Type B pancreatic cell (in vitro differentiated cells): ENCODE measurements around the gene TFDP1. TPM values are rescaled to one million over a fixed set of nuclear protein-coding genes. Genes with fewer than 3 reads are reported as not detected.
"Not testable (repeated sequence)": the region's sequence is repeated elsewhere in the genome, so short reads cannot be mapped to it uniquely, and the experiment has no call there.

Experiments used
- DNase-seq: peaks from one replicate; pipeline ENCODE4 v3.0.0; 2021; ENCODE audit warnings: mixed read lengths; ENCODE audit not compliant: unreplicated experiment; ENCODE audit errors: extremely low spot score
- H3K27ac Mint-ChIP-seq: 2 replicates; pipeline ENCODE4 v1.8.0; 2021; ENCODE audit warnings: mild to moderate bottlenecking, mixed read lengths
- H3K27me3 Mint-ChIP-seq: 2 replicates; pipeline ENCODE4 v1.8.0; 2021; ENCODE audit warnings: mixed read lengths
- H3K36me3 Mint-ChIP-seq: 2 replicates; pipeline ENCODE4 v1.8.0; 2021; ENCODE audit warnings: mixed read lengths
- H3K4me1 Mint-ChIP-seq: one replicate; pipeline ENCODE4 v1.8.0; 2021; ENCODE audit warnings: mixed read lengths; ENCODE audit not compliant: unreplicated experiment
- H3K4me3 Mint-ChIP-seq: 2 replicates; pipeline ENCODE4 v1.8.0; 2021; ENCODE audit warnings: mild to moderate bottlenecking, mixed read lengths
- H3K9me3 Mint-ChIP-seq: 2 replicates; pipeline ENCODE4 v1.8.0; 2021; ENCODE audit warnings: mixed read lengths
- total RNA-seq: library from RNA; stranded (reverse); gene quantifications from 2 replicates; pipeline ENCODE4 v1.2.1, GENCODE V29; 2021; ENCODE audit warnings: low replicate concordance
- TF ChIP-seq, protein P1 (sequence below): fragments of 200-600 bp; sonication (generic); conservative IDR thresholded peaks from 2 replicates; pipeline ENCODE4 v1.5.0; 2021; ENCODE audit warnings: antibody characterized with exemption, mild to moderate bottlenecking

Gene TFDP1
- total RNA-seq, 1 donor from 2014 or later: 78.8 TPM

DNA sequence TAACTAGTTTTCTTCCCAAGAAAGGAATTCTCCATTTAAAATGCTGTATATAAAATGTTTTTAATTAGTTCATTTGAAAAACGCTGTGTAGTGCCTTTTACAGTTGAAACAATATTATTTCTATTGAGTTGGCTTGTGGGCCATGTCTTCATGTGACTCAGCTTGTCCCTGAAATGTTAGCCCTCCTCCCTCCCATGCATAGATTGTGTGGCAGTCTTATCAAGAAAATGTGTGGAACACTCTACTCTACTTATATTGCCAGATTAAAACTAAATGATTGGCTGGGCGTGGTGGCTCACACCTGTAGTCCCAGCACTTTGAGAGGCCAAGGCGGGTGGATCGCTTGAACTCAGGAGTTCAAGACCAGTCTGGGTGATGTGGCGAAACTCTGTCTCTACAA, 33.4 kb downstream of the TFDP1 start:
- peaks cover 9% of the 10 kb centered on the region for H3K4me1 Mint-ChIP-seq
- no peaks in the 10 kb centered on the region for H3K27me3 Mint-ChIP-seq
- no peak overlapping the region for H3K27ac Mint-ChIP-seq
- TF ChIP-seq, protein P1, sequence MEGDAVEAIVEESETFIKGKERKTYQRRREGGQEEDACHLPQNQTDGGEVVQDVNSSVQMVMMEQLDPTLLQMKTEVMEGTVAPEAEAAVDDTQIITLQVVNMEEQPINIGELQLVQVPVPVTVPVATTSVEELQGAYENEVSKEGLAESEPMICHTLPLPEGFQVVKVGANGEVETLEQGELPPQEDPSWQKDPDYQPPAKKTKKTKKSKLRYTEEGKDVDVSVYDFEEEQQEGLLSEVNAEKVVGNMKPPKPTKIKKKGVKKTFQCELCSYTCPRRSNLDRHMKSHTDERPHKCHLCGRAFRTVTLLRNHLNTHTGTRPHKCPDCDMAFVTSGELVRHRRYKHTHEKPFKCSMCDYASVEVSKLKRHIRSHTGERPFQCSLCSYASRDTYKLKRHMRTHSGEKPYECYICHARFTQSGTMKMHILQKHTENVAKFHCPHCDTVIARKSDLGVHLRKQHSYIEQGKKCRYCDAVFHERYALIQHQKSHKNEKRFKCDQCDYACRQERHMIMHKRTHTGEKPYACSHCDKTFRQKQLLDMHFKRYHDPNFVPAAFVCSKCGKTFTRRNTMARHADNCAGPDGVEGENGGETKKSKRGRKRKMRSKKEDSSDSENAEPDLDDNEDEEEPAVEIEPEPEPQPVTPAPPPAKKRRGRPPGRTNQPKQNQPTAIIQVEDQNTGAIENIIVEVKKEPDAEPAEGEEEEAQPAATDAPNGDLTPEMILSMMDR: no peak
- H3K4me3 Mint-ChIP-seq: no peak overlapping the region
- peaks cover 13% of the 10 kb centered on the region for H3K36me3 Mint-ChIP-seq
- H3K9me3 Mint-ChIP-seq: no peaks in the 10 kb centered on the region
- no peak for DNase-seq

DNA sequence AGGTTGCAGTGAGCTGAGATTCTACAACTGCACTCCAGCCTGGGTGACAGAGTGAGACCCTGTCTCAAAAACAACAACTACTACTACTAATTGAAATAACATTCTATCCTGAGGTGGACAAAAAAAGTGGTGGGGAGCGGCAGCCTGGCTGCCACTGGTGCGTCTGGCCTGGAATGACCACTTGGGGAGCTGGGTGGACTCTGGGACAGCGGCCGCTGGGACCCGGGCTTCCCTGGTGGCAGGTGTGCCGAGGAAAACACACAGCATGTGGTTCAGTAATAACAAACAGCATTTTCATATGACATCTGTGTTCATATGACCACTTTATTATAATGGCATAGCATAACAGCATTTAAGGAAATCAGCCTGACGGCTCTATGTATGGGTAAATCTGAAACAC, 33.9 kb downstream of the TFDP1 start:
- no peak overlapping the region for H3K27ac Mint-ChIP-seq
- H3K4me1 Mint-ChIP-seq: peaks cover 9% of the 10 kb centered on the region

DNA sequence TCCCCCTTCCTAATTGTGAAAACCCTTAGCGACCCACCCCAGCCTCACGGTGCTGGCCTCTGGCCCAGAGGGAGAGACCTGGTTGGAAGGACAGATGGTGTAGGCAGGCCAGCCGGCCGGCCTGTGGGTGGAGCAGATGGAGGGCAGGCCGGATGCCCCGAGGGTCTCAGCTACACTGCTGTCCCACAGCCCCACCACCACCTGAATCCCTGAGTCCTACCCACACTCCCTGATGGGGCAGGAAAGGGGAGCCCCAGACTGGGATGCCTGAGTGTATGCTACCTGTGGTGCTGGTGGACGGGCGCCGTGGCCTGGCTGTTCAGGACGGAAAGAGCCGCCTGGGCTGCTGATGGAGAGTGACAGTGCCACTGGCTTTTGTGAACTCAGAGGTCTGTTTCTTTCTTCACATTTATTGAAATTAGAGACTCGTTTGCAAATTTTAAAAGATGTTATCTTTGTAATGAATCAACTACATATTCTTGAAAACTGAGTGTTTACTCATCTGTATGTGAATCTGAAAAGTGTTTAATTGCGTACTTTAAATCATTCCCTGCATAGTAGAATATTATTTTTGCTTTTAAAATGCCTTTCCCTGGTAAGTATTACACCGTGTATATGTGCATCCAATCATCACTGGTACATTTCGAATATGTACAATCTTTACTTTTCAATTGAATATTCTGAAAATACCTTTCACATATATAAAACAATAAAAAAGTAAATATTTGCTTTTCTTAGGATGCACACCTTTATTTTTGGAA, 35.7 kb downstream of the TFDP1 start:
- no peaks in the 10 kb centered on the region for H3K27me3 Mint-ChIP-seq
- peaks cover 16% of the 10 kb centered on the region for H3K36me3 Mint-ChIP-seq
- no peak overlapping the region for H3K27ac Mint-ChIP-seq
- no peaks in the 10 kb centered on the region for H3K9me3 Mint-ChIP-seq
- no peak overlapping the region for H3K4me3 Mint-ChIP-seq
- TF ChIP-seq, protein P1: no peak
- no peak for DNase-seq
- peaks cover 9% of the 10 kb centered on the region for H3K4me1 Mint-ChIP-seq

More for the DNA sequence above, 33.9 kb downstream of the TFDP1 start:
- Mint-ChIP-seq H3K9me3 (no peaks in the 10 kb centered on the region), H3K36me3 (peaks cover 16% of the 10 kb centered on the region), H3K27me3 (no peaks in the 10 kb centered on the region), H3K4me3 (no peak overlapping the region)
- TF ChIP-seq, protein P1: no peak
- DNase-seq: no peak

DNA sequence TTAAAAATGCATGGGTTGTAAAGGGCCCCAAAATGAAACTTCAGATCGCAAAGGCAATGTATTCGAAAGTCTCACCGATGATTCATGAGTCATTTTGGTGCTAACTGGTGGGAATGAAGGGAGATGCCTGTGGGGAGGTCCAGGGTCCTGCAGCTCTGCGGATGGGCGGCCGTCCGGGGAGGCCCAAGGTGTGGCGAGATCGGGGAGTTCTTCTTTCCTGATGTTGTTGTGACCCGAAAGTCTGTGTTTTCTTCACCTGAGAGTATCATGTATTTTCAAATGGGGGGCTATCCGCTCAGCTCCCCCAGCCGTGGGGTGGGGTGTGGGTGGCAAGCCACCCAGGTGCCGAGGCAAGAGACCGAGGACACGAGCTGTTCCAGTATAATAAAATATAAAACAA, 36.5 kb downstream of the TFDP1 start:
- Mint-ChIP-seq H3K36me3 (peaks cover 18% of the 10 kb centered on the region), H3K9me3 (no peaks in the 10 kb centered on the region), H3K27me3 (no peaks in the 10 kb centered on the region), H3K4me1 (peaks cover 9% of the 10 kb centered on the region), H3K27ac (no peak overlapping the region), H3K4me3 (no peak overlapping the region)
- TF ChIP-seq, protein P1: no peak
- no peak for DNase-seq

DNA sequence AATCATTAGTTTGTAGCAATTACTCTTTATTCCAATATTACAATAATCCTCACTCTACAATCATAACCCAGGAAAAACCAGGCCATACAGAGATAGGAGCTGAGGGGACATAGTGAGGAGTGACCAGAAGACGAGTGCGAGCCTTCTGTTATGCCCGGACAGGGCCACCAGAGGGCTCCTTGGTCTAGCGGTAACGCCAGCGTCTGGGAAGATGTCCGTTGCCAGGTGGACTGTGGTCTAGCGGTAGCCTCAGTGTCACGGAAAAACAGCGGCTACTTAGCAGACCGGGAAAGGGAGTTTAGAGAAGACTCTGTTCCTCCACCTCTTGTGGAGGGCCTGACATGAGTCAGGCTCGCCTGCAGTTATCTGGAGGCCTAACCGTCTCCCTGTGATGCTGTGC, 36.9 kb downstream of the TFDP1 start:
- H3K36me3 Mint-ChIP-seq: peaks cover 20% of the 10 kb centered on the region
- not testable (repeated sequence) for H3K9me3 Mint-ChIP-seq, H3K27me3 Mint-ChIP-seq, H3K27ac Mint-ChIP-seq, H3K4me1 Mint-ChIP-seq, H3K4me3 Mint-ChIP-seq, DNase-seq
- TF ChIP-seq, protein P1: peak; percentile 64

DNA sequence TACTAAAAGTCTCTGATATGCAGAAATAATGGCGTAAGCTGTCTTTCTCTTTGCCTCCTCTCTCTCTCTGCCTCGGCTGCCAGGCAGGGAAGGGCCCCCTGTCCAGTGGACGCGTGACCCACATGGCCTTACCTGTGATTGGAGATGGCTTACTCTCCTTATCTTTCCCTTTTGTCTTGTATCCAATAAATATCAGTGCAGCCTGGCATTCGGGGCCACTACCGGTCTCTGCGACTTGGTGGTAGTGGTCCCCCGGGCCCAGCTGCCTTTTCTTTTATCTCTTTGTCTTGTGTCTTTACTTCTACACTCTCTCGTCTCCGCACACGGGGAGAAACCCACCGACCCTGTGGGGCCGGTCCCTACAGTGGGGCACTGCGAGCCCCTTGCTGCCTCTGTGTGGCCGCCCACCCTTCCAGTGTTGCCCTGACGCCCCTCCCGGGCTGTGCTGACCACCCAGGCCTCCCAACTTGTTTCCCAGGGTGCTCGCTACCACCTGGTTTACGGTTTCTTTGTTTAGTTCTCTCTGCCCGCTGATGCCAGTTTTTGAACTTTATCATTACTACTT, 37.5 kb downstream of the TFDP1 start:
- H3K4me3 Mint-ChIP-seq, H3K27ac Mint-ChIP-seq, H3K9me3 Mint-ChIP-seq, DNase-seq, H3K4me1 Mint-ChIP-seq, H3K27me3 Mint-ChIP-seq: not testable (repeated sequence)
- H3K36me3 Mint-ChIP-seq: peaks cover 20% of the 10 kb centered on the region
